ENCODE data around the gene CHRNA3.

The CHRNA3 gene

GRCh38 chr15:78630886-78631633, 10.3 kb upstream of the CHRNA3 start:
- H4K20me1 ChIP-seq (ENCODE audit: insufficient read depth, low read length), result no peaks in the 10 kb centered on the region
- H3K36me3 ChIP-seq (replicated peaks; ENCODE audit: insufficient read depth, low read length), result no peaks in the 10 kb centered on the region
- no peaks in the 10 kb centered on the region for H3K9me2 ChIP-seq (replicated peaks; ENCODE audit: insufficient read depth, low read length)
- H3K4me2 ChIP-seq (ENCODE audit: low read depth, low read length), result no peak overlapping the region
- DNase-seq, result no peak
- no peak overlapping the region for H3K27ac ChIP-seq (ENCODE audit: low read length)
- no peak overlapping the region for H3K4me3 ChIP-seq (ENCODE audit: low read length)
- H3F3A ChIP-seq (ENCODE audit: insufficient read depth, low read length), result no peaks in the 10 kb centered on the region
- H3K27me3 ChIP-seq (replicated peaks; ENCODE audit: insufficient read depth, low read length), result no peaks in the 10 kb centered on the region
- TF ChIP-seq EZH2 (optimal IDR thresholded peaks at IDR 0.05; ENCODE audit: low read depth, low read length) (no peak), CTCF (IDR thresholded peaks at IDR 0.05; ENCODE audit: low read length) (no peak), EZH2phosphoT487 (IDR thresholded peaks at IDR 0.05; ENCODE audit: low read length) (no peak)
- no peaks in the 10 kb centered on the region for H3K9me3 ChIP-seq (replicated peaks; ENCODE audit: insufficient read depth, low read length)
- no peaks in the 10 kb centered on the region for H3K4me1 ChIP-seq (ENCODE audit: low read length)
- H3K9ac ChIP-seq (ENCODE audit: low read length), result no peak overlapping the region
- no peak overlapping the region for H2AFZ ChIP-seq (ENCODE audit: low read length)
- H3K79me2 ChIP-seq (ENCODE audit: low read length), result no peaks in the 10 kb centered on the region

GRCh38 chr15:78629716-78630065, 8.9 kb upstream of the CHRNA3 start:
- H3K27me3 ChIP-seq (replicated peaks; ENCODE audit: insufficient read depth, low read length), result no peaks in the 10 kb centered on the region

GRCh38 chr15:78629031-78629715, 8.4 kb upstream of the CHRNA3 start:
- H3K4me1 ChIP-seq (ENCODE audit: low read length), result no peaks in the 10 kb centered on the region
- no peaks in the 10 kb centered on the region for H3K27me3 ChIP-seq (replicated peaks; ENCODE audit: insufficient read depth, low read length)
- DNase-seq, result no peak
- H3K36me3 ChIP-seq (replicated peaks; ENCODE audit: insufficient read depth, low read length), result no peaks in the 10 kb centered on the region
- no peaks in the 10 kb centered on the region for H3K79me2 ChIP-seq (ENCODE audit: low read length)
- H3K4me2 ChIP-seq (ENCODE audit: low read depth, low read length), result no peak overlapping the region
- no peak for TF ChIP-seq CTCF (IDR thresholded peaks at IDR 0.05; ENCODE audit: low read length)
- TF ChIP-seq EZH2 (optimal IDR thresholded peaks at IDR 0.05; ENCODE audit: low read depth, low read length), result no peak
- TF ChIP-seq EZH2phosphoT487 (IDR thresholded peaks at IDR 0.05; ENCODE audit: low read length), result no peak
- H3K9me3 ChIP-seq (replicated peaks; ENCODE audit: insufficient read depth, low read length), result no peaks in the 10 kb centered on the region
- H2AFZ ChIP-seq (ENCODE audit: low read length), result no peak overlapping the region
- no peak overlapping the region for H3K9ac ChIP-seq (ENCODE audit: low read length)
- H3K4me3 ChIP-seq (ENCODE audit: low read length), result no peak overlapping the region
- no peaks in the 10 kb centered on the region for H3K9me2 ChIP-seq (replicated peaks; ENCODE audit: insufficient read depth, low read length)
- no peaks in the 10 kb centered on the region for H3F3A ChIP-seq (ENCODE audit: insufficient read depth, low read length)
- H3K27ac ChIP-seq (ENCODE audit: low read length), result no peak overlapping the region
- no peaks in the 10 kb centered on the region for H4K20me1 ChIP-seq (ENCODE audit: insufficient read depth, low read length)

More at GRCh38 chr15:78629716-78630065, 8.9 kb upstream of the CHRNA3 start:
- Histone ChIP-seq H3F3A (ENCODE audit: insufficient read depth, low read length) (no peaks in the 10 kb centered on the region), H3K9me3 (replicated peaks; ENCODE audit: insufficient read depth, low read length) (no peaks in the 10 kb centered on the region), H3K4me2 (ENCODE audit: low read depth, low read length) (no peak overlapping the region), H2AFZ (ENCODE audit: low read length) (no peak overlapping the region), H3K4me3 (ENCODE audit: low read length) (no peak overlapping the region), H3K36me3 (replicated peaks; ENCODE audit: insufficient read depth, low read length) (no peaks in the 10 kb centered on the region), H3K4me1 (ENCODE audit: low read length) (no peaks in the 10 kb centered on the region), H3K79me2 (ENCODE audit: low read length) (no peaks in the 10 kb centered on the region), H3K9me2 (replicated peaks; ENCODE audit: insufficient read depth, low read length) (no peaks in the 10 kb centered on the region), H4K20me1 (ENCODE audit: insufficient read depth, low read length) (no peaks in the 10 kb centered on the region), H3K9ac (ENCODE audit: low read length) (no peak overlapping the region), H3K27ac (ENCODE audit: low read length) (no peak overlapping the region)
- TF ChIP-seq EZH2phosphoT487 (IDR thresholded peaks at IDR 0.05; ENCODE audit: low read length), result no peak
- no peak for DNase-seq

GRCh38 chr15:78628227-78628626, 7.4 kb upstream of the CHRNA3 start:
- Histone ChIP-seq H3K4me1 (ENCODE audit: low read length) (no peaks in the 10 kb centered on the region), H3K9me2 (replicated peaks; ENCODE audit: insufficient read depth, low read length) (no peaks in the 10 kb centered on the region), H3K9me3 (replicated peaks; ENCODE audit: insufficient read depth, low read length) (no peaks in the 10 kb centered on the region), H3K27me3 (replicated peaks; ENCODE audit: insufficient read depth, low read length) (no peaks in the 10 kb centered on the region; the same call in 1 of the 2 replicates), H3K36me3 (replicated peaks; ENCODE audit: insufficient read depth, low read length) (no peaks in the 10 kb centered on the region), H4K20me1 (ENCODE audit: insufficient read depth, low read length) (no peaks in the 10 kb centered on the region), H3K79me2 (ENCODE audit: low read length) (no peaks in the 10 kb centered on the region), H3K27ac (ENCODE audit: low read length) (no peak overlapping the region), H2AFZ (ENCODE audit: low read length) (no peak overlapping the region), H3K4me2 (ENCODE audit: low read depth, low read length) (no peak overlapping the region), H3K9ac (ENCODE audit: low read length) (no peak overlapping the region), H3K4me3 (ENCODE audit: low read length) (no peak overlapping the region), H3F3A (ENCODE audit: insufficient read depth, low read length) (no peaks in the 10 kb centered on the region)
- DNase-seq, result no peak
- no peak for TF ChIP-seq CTCF (IDR thresholded peaks at IDR 0.05; ENCODE audit: low read length)
- no peak for TF ChIP-seq EZH2phosphoT487 (IDR thresholded peaks at IDR 0.05; ENCODE audit: low read length)
- TF ChIP-seq EZH2 (optimal IDR thresholded peaks at IDR 0.05; ENCODE audit: low read depth, low read length), result no peak
